ENCODE results near the gene PALS1. TPM values are rescaled to one million over a fixed set of nuclear protein-coding genes. Genes with fewer than 3 reads are reported as not detected.

PALS1 gene
- total and polyA plus RNA-seq, 2 donors from 2014 or later = 20.6 to 33.3 TPM

DNA sequence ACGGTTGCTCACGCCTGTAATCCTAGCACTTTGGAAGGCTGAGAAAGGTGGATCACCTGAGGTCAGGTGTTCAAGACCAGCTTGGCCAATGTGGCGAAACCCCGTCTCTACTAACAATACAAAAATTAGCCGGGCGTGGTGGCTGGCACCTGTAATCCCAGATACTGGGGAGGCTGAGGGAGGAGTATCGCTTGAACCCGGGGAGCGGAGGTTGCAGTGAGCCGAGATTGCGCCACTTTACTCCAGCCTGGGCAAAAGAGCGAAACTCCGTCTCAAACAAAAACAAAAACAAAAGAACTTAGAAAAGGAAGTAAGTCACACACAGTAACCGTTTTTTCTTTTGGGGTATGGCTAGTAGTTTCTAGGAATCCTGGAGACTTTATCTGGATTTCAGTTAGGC, 1.7 kb upstream of the PALS1 start:
- Histone ChIP-seq H3K27me3 (ENCODE audit: control insufficient read depth, insufficient read depth, low read length) (no peaks in the 10 kb centered on the region), H3K9ac (ENCODE audit: low read length in 3 of 3) (no peak overlapping the region), H3K4me3 (ENCODE audit: low read length in 3 of 3) (peak overlapping the region in 1 of 3 donors; percentile 74), H3K9me3 (ENCODE audit: control insufficient read depth in 2 of 3, insufficient read depth in 1 of 3, low read length in 3 of 3) (no peaks in the 10 kb centered on the region), H3K4me1 (ENCODE audit: control insufficient read depth in 2 of 3, insufficient read depth in 2 of 3, low read depth in 1 of 3, low read length in 3 of 3) (peaks cover 0 to 7% (median 5%) of the 10 kb centered on the region in 3 donors), H3K36me3 (ENCODE audit: control insufficient read depth in 2 of 3, insufficient read depth in 3 of 3, low read length in 3 of 3) (no peaks in the 10 kb centered on the region), H3K27ac (ENCODE audit: low read depth in 2 of 2, low read length in 2 of 2) (no peak overlapping the region)
- FAIRE-seq (no peak), DNase-seq (no peak)
- intact Hi-C loops (cut with DNase I) = no loop called here
- TF ChIP-seq, protein P1, sequence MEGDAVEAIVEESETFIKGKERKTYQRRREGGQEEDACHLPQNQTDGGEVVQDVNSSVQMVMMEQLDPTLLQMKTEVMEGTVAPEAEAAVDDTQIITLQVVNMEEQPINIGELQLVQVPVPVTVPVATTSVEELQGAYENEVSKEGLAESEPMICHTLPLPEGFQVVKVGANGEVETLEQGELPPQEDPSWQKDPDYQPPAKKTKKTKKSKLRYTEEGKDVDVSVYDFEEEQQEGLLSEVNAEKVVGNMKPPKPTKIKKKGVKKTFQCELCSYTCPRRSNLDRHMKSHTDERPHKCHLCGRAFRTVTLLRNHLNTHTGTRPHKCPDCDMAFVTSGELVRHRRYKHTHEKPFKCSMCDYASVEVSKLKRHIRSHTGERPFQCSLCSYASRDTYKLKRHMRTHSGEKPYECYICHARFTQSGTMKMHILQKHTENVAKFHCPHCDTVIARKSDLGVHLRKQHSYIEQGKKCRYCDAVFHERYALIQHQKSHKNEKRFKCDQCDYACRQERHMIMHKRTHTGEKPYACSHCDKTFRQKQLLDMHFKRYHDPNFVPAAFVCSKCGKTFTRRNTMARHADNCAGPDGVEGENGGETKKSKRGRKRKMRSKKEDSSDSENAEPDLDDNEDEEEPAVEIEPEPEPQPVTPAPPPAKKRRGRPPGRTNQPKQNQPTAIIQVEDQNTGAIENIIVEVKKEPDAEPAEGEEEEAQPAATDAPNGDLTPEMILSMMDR (IDR thresholded peaks at IDR 0.05; ENCODE audit: borderline replicate concordance, extremely low read depth, insufficient read depth) = no peak

DNA sequence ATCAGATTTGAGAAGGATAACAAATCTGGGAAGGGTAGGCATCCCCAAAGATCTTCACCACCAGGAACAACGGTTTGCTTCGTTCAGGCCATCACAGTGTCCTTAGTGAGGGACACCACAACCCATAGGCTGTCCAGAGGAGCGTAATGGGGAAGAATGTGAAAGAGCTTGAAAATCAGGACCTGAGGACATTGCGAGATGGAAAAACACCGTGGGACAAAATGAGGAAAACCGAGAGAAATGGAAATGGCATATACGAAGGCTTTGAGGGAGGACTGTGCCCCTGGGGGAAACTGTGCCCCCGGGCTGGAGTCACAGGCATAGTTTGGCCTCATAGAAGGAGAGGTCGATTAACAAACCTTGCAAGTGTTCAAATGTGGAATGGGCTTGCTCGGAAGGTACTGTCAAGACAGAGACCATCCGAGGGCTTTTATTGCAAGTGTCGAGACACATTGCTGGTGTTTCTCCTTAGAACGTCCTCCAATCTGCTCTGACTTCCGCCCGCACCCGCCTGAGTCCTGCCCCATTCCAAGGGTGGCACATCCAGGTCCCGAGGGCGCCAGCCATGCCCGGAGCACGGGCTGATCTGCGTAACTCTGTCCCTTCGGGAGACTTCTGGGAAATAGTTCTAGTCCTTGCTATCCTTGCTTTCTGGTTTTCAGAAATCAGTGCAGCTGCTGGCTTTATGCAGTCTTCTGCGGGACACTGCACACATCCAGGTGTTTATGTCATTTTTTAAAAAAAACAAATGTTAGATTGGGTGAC, 885 bp upstream of the PALS1 start:
- Histone ChIP-seq H3K36me3 (ENCODE audit: control insufficient read depth in 2 of 3, insufficient read depth in 3 of 3, low read length in 3 of 3) (no peaks in the 10 kb centered on the region), H3K9ac (ENCODE audit: low read length in 3 of 3) (peak overlapping the region; percentile 28 to 98 (median 41)), H3K27ac (ENCODE audit: low read depth in 2 of 2, low read length in 2 of 2) (peak overlapping the region; percentile 71 to 96), H3K4me1 (ENCODE audit: control insufficient read depth in 2 of 3, insufficient read depth in 2 of 3, low read depth in 1 of 3, low read length in 3 of 3) (peaks cover 0 to 7% (median 5%) of the 10 kb centered on the region in 3 donors), H3K27me3 (ENCODE audit: control insufficient read depth, insufficient read depth, low read length) (no peaks in the 10 kb centered on the region), H3K4me3 (ENCODE audit: low read length in 3 of 3) (peak overlapping the region; percentile 64 to 90 (median 74)), H3K9me3 (ENCODE audit: control insufficient read depth in 2 of 3, insufficient read depth in 1 of 3, low read length in 3 of 3) (no peaks in the 10 kb centered on the region)
- TF ChIP-seq, protein P1 (IDR thresholded peaks at IDR 0.05; ENCODE audit: borderline replicate concordance, extremely low read depth, insufficient read depth) = no peak
- peak in 4 of 5 donors; percentile 25 to 86 (median 66) for DNase-seq
- intact Hi-C loops (cut with DNase I) = no loop called here
- no peak for FAIRE-seq

DNA sequence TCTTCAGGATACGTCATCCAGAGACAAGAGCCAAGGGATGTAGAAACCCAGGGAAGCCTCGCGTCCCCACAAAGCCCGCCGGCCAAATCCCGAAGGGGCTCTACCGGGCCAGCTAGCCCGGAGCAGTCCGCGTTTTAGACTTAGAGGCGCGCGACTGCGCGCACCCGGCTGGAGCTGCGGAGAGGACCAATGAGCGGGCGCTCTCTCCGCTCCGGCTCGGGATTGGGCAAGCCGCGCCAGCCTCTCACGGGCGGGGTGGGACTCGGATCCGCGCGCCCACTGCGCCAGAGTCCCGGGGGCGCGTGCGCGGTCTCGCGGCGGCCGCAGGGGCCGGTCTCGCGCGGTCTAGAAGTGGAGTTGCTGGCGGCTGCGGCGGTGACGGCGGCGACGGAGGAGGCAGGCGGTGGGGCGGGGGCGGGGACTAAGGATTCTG, 241 bp upstream of the PALS1 start:
- DNase-seq (peak; percentile 98 to 99 (median 98)), FAIRE-seq (no peak)
- intact Hi-C loops (cut with DNase I) = no loop called here
- H3K4me3 ChIP-seq (ENCODE audit: low read length in 3 of 3) = peak overlapping the region; percentile 64 to 90 (median 74)
- peaks cover 0 to 7% (median 5%) of the 10 kb centered on the region in 3 donors for H3K4me1 ChIP-seq (ENCODE audit: control insufficient read depth in 2 of 3, insufficient read depth in 2 of 3, low read depth in 1 of 3, low read length in 3 of 3)
- no peaks in the 10 kb centered on the region for H3K27me3 ChIP-seq (ENCODE audit: control insufficient read depth, insufficient read depth, low read length)
- H3K36me3 ChIP-seq (ENCODE audit: control insufficient read depth in 2 of 3, insufficient read depth in 3 of 3, low read length in 3 of 3) = no peaks in the 10 kb centered on the region
- H3K9me3 ChIP-seq (ENCODE audit: control insufficient read depth in 2 of 3, insufficient read depth in 1 of 3, low read length in 3 of 3) = no peaks in the 10 kb centered on the region
- peak overlapping the region; percentile 28 to 98 (median 41) for H3K9ac ChIP-seq (ENCODE audit: low read length in 3 of 3)
- H3K27ac ChIP-seq (ENCODE audit: low read depth in 2 of 2, low read length in 2 of 2) = peak overlapping the region; percentile 92 to 96
- TF ChIP-seq, protein P1 (IDR thresholded peaks at IDR 0.05; ENCODE audit: borderline replicate concordance, extremely low read depth, insufficient read depth) = no peak

Data from kidney (tissue), 14 donors.